Adipocyte (in vitro differentiated cells): ENCODE measurements around the gene TMEM132C.

Source experiments
- DNase-seq: peaks from one replicate; pipeline ENCODE4 v3.0.0-alpha.2; 2015; ENCODE audit warnings: low read depth
- H3K27me3 ChIP-seq: replicated peaks from 2 replicates; pipeline ENCODE4 v1.7.0; 2013; ENCODE audit warnings: mild to moderate bottlenecking, low read length, moderate library complexity; ENCODE audit not compliant: control insufficient read depth, insufficient read depth
- H3K36me3 ChIP-seq: 2 replicates; pipeline ENCODE4 v1.7.0; 2013; ENCODE audit warnings: low read length, mild to moderate bottlenecking, moderate library complexity; ENCODE audit not compliant: control insufficient read depth, insufficient read depth, severe bottlenecking
- H3K4me1 ChIP-seq: 2 replicates; pipeline ENCODE4 v1.7.0; 2013; ENCODE audit warnings: mild to moderate bottlenecking, low read length, moderate library complexity; ENCODE audit not compliant: control insufficient read depth, insufficient read depth
- H3K4me3 ChIP-seq: 2 replicates; pipeline ENCODE4 v1.7.0; 2013; ENCODE audit warnings: mild to moderate bottlenecking, low read length, moderate library complexity
- H3K9ac ChIP-seq: 2 replicates; pipeline ENCODE4 v1.7.0; 2013; ENCODE audit warnings: mild to moderate bottlenecking, low read length, moderate library complexity
- H3K9me3 ChIP-seq: 2 replicates; pipeline ENCODE4 v1.7.0; 2013; ENCODE audit warnings: mild to moderate bottlenecking, low read length, moderate library complexity; ENCODE audit not compliant: control insufficient read depth

TMEM132C gene

DNA sequence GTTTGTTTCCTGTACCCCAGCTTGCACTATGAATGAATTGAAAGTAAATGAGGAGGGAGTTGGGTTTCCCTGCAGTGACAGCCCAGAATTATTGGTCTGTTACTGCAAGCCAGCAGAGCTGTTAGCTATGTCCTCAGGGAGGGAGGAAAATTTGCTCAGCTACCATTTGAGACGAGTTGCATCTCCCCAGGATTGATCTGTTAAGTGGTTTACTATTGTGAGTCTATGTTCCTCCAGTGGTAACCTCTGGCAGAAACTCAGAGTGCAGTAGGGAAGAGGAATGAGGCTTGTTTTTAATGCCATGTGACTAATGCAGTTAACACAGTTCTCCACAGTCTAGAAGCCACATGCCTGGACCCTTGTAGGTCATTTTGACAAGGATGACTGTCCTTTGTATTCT lies 382.9 kb downstream of the TMEM132C start:
- no peaks in the 10 kb centered on the region for H3K36me3 ChIP-seq
- no peak overlapping the region for H3K9ac ChIP-seq
- no peak for DNase-seq
- no peak overlapping the region for H3K4me3 ChIP-seq
- H3K4me1 ChIP-seq, result no peaks in the 10 kb centered on the region
- no peaks in the 10 kb centered on the region for H3K9me3 ChIP-seq
- H3K27me3 ChIP-seq, result no peaks in the 10 kb centered on the region

- Histone ChIP-seq H3K4me3 (no peak overlapping the region), H3K4me1 (no peaks in the 10 kb centered on the region), H3K9ac (no peak overlapping the region), H3K36me3 (no peaks in the 10 kb centered on the region), H3K27me3 (no peaks in the 10 kb centered on the region), H3K9me3 (no peaks in the 10 kb centered on the region)
- DNase-seq, result no peak
Measured at GRCh38 chr12:128652136-128652751, 385.3 kb downstream of the TMEM132C start.

DNA sequence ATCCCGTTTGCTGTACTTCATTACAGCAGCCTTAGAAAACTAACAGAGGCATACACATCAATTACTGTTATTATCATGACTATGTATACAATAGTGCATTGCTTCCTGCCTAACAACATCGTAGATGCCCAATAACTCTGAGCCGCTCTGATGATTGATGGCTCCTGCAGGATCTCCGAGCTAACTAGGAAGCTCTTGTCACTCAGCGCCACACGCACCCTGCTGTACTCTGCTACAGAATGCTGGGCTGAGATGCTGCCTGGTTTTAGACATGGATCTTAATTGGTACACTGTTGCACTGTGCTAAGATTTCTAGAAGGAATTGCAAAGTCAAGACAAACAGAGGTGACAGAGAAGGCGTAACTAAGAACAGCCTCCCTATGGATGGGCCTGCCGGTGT lies 387.5 kb downstream of the TMEM132C start:
- H3K4me1 ChIP-seq, result no peaks in the 10 kb centered on the region
- no peak overlapping the region for H3K4me3 ChIP-seq
- no peaks in the 10 kb centered on the region for H3K27me3 ChIP-seq
- no peaks in the 10 kb centered on the region for H3K36me3 ChIP-seq
- H3K9ac ChIP-seq, result no peak overlapping the region
- DNase-seq, result no peak
- H3K9me3 ChIP-seq, result no peaks in the 10 kb centered on the region

- Histone ChIP-seq H3K36me3 (no peaks in the 10 kb centered on the region), H3K4me3 (no peak overlapping the region), H3K27me3 (no peaks in the 10 kb centered on the region), H3K9ac (no peak overlapping the region), H3K9me3 (no peaks in the 10 kb centered on the region), H3K4me1 (no peaks in the 10 kb centered on the region)
- DNase-seq, result no peak
Measured at GRCh38 chr12:128657378-128657777, 390.4 kb downstream of the TMEM132C start.

- H3K4me1 ChIP-seq, result no peaks in the 10 kb centered on the region
- DNase-seq, result no peak
- no peaks in the 10 kb centered on the region for H3K9me3 ChIP-seq
- no peak overlapping the region for H3K9ac ChIP-seq
- no peak overlapping the region for H3K4me3 ChIP-seq
- H3K36me3 ChIP-seq, result no peaks in the 10 kb centered on the region
- H3K27me3 ChIP-seq, result no peaks in the 10 kb centered on the region
Measured at GRCh38 chr12:128660532-128661225, 393.7 kb downstream of the TMEM132C start.

- DNase-seq, result no peak
- Histone ChIP-seq H3K9me3 (no peaks in the 10 kb centered on the region), H3K4me1 (no peaks in the 10 kb centered on the region), H3K27me3 (no peaks in the 10 kb centered on the region), H3K9ac (no peak overlapping the region), H3K4me3 (no peak overlapping the region), H3K36me3 (no peaks in the 10 kb centered on the region)
Measured at GRCh38 chr12:128661226-128661569, 394.2 kb downstream of the TMEM132C start.

- no peak for DNase-seq
- Histone ChIP-seq H3K4me3 (no peak overlapping the region), H3K4me1 (no peaks in the 10 kb centered on the region), H3K9me3 (no peaks in the 10 kb centered on the region), H3K27me3 (no peaks in the 10 kb centered on the region), H3K9ac (no peak overlapping the region), H3K36me3 (no peaks in the 10 kb centered on the region)
Measured at GRCh38 chr12:128662101-128662500, 395.1 kb downstream of the TMEM132C start.

GRCh38 chr12:128664501-128664900 lies 397.5 kb downstream of the TMEM132C start:
- H3K9ac ChIP-seq, result no peak overlapping the region
- H3K9me3 ChIP-seq, result no peaks in the 10 kb centered on the region
- H3K4me1 ChIP-seq, result no peaks in the 10 kb centered on the region
- H3K27me3 ChIP-seq, result no peaks in the 10 kb centered on the region
- no peak overlapping the region for H3K4me3 ChIP-seq
- no peak for DNase-seq
- H3K36me3 ChIP-seq, result no peaks in the 10 kb centered on the region

GRCh38 chr12:128667193-128667592 lies 400.2 kb downstream of the TMEM132C start:
- H3K27me3 ChIP-seq, result no peaks in the 10 kb centered on the region
- no peak overlapping the region for H3K9ac ChIP-seq
- H3K4me3 ChIP-seq, result no peak overlapping the region
- no peak for DNase-seq
- no peaks in the 10 kb centered on the region for H3K36me3 ChIP-seq
- no peaks in the 10 kb centered on the region for H3K4me1 ChIP-seq
- H3K9me3 ChIP-seq, result peaks cover 3% of the 10 kb centered on the region

GRCh38 chr12:128671528-128672042 lies 404.6 kb downstream of the TMEM132C start:
- no peaks in the 10 kb centered on the region for H3K27me3 ChIP-seq
- H3K36me3 ChIP-seq, result no peaks in the 10 kb centered on the region
- H3K9ac ChIP-seq, result no peak overlapping the region
- no peaks in the 10 kb centered on the region for H3K4me1 ChIP-seq
- no peak overlapping the region for H3K4me3 ChIP-seq
- DNase-seq, result no peak
- H3K9me3 ChIP-seq, result peaks cover 3% of the 10 kb centered on the region

DNA sequence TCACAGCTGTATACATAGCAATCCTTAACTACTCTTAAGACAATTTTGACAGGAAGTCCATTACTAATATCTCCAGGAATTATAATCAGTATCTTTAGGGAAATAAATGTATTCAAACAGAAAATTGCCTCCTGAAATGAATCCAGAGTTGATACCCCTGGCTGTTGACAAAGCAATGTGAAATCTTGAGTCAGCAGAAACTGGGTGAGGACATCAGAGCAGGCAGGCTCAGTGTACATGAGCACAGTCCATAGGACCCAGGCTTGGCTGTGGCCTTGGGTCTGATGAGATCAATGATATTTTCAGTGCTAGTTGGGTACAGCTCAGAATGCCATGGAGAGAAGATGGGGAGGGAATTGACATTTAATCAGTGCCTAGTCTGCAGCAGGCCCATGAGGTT lies 405.5 kb downstream of the TMEM132C start:
- Histone ChIP-seq H3K27me3 (no peaks in the 10 kb centered on the region), H3K4me3 (no peak overlapping the region), H3K9ac (no peak overlapping the region), H3K9me3 (peaks cover 3% of the 10 kb centered on the region), H3K4me1 (no peaks in the 10 kb centered on the region), H3K36me3 (no peaks in the 10 kb centered on the region)
- no peak for DNase-seq

DNA sequence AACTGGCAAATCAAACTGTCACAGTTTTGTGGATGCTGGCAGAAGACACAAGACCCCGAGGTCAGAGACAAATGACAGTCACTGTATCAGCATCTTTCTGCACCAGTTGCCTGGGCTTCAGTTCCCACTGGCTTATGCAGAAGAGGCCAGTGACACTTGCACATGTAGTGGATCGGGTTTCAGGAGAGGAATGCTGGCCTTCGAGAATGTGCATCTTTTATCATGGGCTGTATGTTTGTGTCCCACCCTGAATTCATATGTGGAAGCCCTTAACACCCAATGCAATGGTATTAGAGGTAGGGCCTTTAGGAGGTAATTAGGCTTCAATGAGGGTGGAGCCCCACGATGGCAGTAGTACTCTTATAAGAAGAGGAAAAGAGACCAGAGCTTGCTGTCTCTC lies 405.9 kb downstream of the TMEM132C start:
- Histone ChIP-seq H3K27me3 (no peaks in the 10 kb centered on the region), H3K9me3 (peaks cover 3% of the 10 kb centered on the region), H3K9ac (no peak overlapping the region), H3K4me3 (no peak overlapping the region), H3K4me1 (no peaks in the 10 kb centered on the region), H3K36me3 (no peaks in the 10 kb centered on the region)
- DNase-seq, result no peak
